Endodermal cell (in vitro differentiated cells): ENCODE measurements around the gene SLC7A14. TPM values are rescaled to one million over a fixed set of nuclear protein-coding genes. Genes with fewer than 3 reads are reported as not detected.

Experiments used
- DNase-seq: peaks from one replicate; pipeline ENCODE4 v3.0.0-alpha.2; 2017
- H3K27ac ChIP-seq: 2 replicates; pipeline ENCODE4 v1.5.1; 2013; ENCODE audit warnings: mild to moderate bottlenecking, low read depth, low read length, moderate library complexity
- H3K27me3 ChIP-seq: 2 replicates; pipeline ENCODE4 v1.6.1; 2013; ENCODE audit warnings: mild to moderate bottlenecking, low read length, moderate library complexity; ENCODE audit not compliant: insufficient read depth, control insufficient read depth, poor library complexity, severe bottlenecking
- H3K36me3 ChIP-seq: 2 replicates; pipeline ENCODE4 v1.7.0; 2013; ENCODE audit warnings: mild to moderate bottlenecking, low read length, moderate library complexity; ENCODE audit not compliant: control insufficient read depth, insufficient read depth
- H3K4me1 ChIP-seq: one replicate; pipeline ENCODE4 v1.7.0; 2013; ENCODE audit warnings: low read length; ENCODE audit not compliant: control insufficient read depth, insufficient read depth
- H3K4me3 ChIP-seq: 2 replicates; pipeline ENCODE4 v1.5.1; 2013; ENCODE audit warnings: mild to moderate bottlenecking, low read length, moderate library complexity
- H3K9ac ChIP-seq: 2 replicates; pipeline ENCODE4 v1.6.1; 2013; ENCODE audit warnings: mild to moderate bottlenecking, low read length, moderate library complexity; ENCODE audit not compliant: poor library complexity, severe bottlenecking; ENCODE audit errors: extremely low read depth
- H3K9me3 ChIP-seq: 2 replicates; pipeline ENCODE4 v1.6.1; 2013; ENCODE audit warnings: mild to moderate bottlenecking, low read length, moderate library complexity; ENCODE audit not compliant: control insufficient read depth
- H3K27ac Mint-ChIP-seq: 2 replicates; pipeline ENCODE4 v1.8.0; 2020; ENCODE audit warnings: mixed read lengths
- H3K27me3 Mint-ChIP-seq: 2 replicates; pipeline ENCODE4 v1.8.0; 2021; ENCODE audit warnings: mild to moderate bottlenecking, mixed read lengths; ENCODE audit not compliant: insufficient read depth
- H3K36me3 Mint-ChIP-seq: 2 replicates; pipeline ENCODE4 v1.8.0; 2020; ENCODE audit warnings: low read depth, mixed read lengths
- H3K4me1 Mint-ChIP-seq: 2 replicates; pipeline ENCODE4 v1.8.0; 2020; ENCODE audit warnings: mixed read lengths
- H3K4me3 Mint-ChIP-seq: 2 replicates; pipeline ENCODE4 v1.8.0; 2020; ENCODE audit warnings: mild to moderate bottlenecking, moderate library complexity, mixed read lengths
- H3K9me3 Mint-ChIP-seq: 2 replicates; pipeline ENCODE4 v1.8.0; 2020; ENCODE audit warnings: mild to moderate bottlenecking, mixed read lengths
- CTCF ChIP-seq: fragments of 200-600 bp; sonication (generic); conservative IDR thresholded peaks from 2 replicates; pipeline ENCODE4 v1.5.0; 2021; ENCODE audit warnings: antibody characterized with exemption, mild to moderate bottlenecking
- WGBS, 2 experiments: methylation state at CpG; one replicate each; pipeline versions ENCODE4 v1.1.5 to v1.1.7; 2013; ENCODE audit warnings: missing lambda C conversion rate in 2 of 2, mixed read lengths in 1 of 2; ENCODE audit not compliant: insufficient coverage in 1 of 2, insufficient read length in 1 of 2; 5-methylcytosine and 5-hydroxymethylcytosine counted together
- total RNA-seq, 2 donors: library from RNA; stranded (reverse); fragmentation: NEBNext Ultra II Directional in 1 of 2; extraction: Animal tissue kit (Norgen Biotek cat#: 25700) in 1 of 2; gene quantifications; 2 replicates in 1 of 2; 3 replicates in 1 of 2; pipeline ENCODE4 v1.2.1, GENCODE V29; 2021

The SLC7A14 gene
- total RNA-seq, 2 donors from 2014 or later: 0.29 to 0.42 TPM

- H3K4me1 ChIP-seq: no peaks in the 10 kb centered on the region
- no peak overlapping the region for H3K27ac Mint-ChIP-seq
- no peak overlapping the region for H3K27ac ChIP-seq
- no peaks in the 10 kb centered on the region for H3K36me3 Mint-ChIP-seq
- H3K9me3 Mint-ChIP-seq: peaks cover 8% of the 10 kb centered on the region
- H3K4me3 Mint-ChIP-seq: no peak overlapping the region
- no peaks in the 10 kb centered on the region for H3K4me1 Mint-ChIP-seq
- DNase-seq: no peak
- no peaks in the 10 kb centered on the region for H3K27me3 Mint-ChIP-seq
- peaks cover 6% of the 10 kb centered on the region for H3K27me3 ChIP-seq
- H3K9ac ChIP-seq: no peak overlapping the region
- whole genome bisulfite sequencing, 2 experiments: 92 to 93% methylated on average over 3 to 7 of the region's 7 CpGs
- H3K4me3 ChIP-seq: no peak overlapping the region
- H3K9me3 ChIP-seq: no peaks in the 10 kb centered on the region
- TF ChIP-seq CTCF: no peak
- H3K36me3 ChIP-seq: no peaks in the 10 kb centered on the region
Observed at GRCh38 chr3:170563712-170564423, 22.0 kb downstream of the SLC7A14 start.

GRCh38 chr3:170562080-170562479, 23.8 kb downstream of the SLC7A14 start:
- no peaks in the 10 kb centered on the region for H3K4me1 Mint-ChIP-seq
- H3K4me3 Mint-ChIP-seq: no peak overlapping the region
- Histone ChIP-seq H3K27ac (no peak overlapping the region), H3K9ac (no peak overlapping the region), H3K4me1 (no peaks in the 10 kb centered on the region), H3K27me3 (peaks cover 6% of the 10 kb centered on the region), H3K36me3 (no peaks in the 10 kb centered on the region), H3K4me3 (no peak overlapping the region), H3K9me3 (no peaks in the 10 kb centered on the region)
- no peaks in the 10 kb centered on the region for H3K27me3 Mint-ChIP-seq
- no peaks in the 10 kb centered on the region for H3K36me3 Mint-ChIP-seq
- DNase-seq: no peak
- 93% methylated on average over 1 of the region's 1 CpG; no CpG with 5 or more reads in 1 of the 2 experiments for WGBS, 2 experiments
- peaks cover 4% of the 10 kb centered on the region for H3K9me3 Mint-ChIP-seq
- TF ChIP-seq CTCF: no peak
- no peak overlapping the region for H3K27ac Mint-ChIP-seq

DNA sequence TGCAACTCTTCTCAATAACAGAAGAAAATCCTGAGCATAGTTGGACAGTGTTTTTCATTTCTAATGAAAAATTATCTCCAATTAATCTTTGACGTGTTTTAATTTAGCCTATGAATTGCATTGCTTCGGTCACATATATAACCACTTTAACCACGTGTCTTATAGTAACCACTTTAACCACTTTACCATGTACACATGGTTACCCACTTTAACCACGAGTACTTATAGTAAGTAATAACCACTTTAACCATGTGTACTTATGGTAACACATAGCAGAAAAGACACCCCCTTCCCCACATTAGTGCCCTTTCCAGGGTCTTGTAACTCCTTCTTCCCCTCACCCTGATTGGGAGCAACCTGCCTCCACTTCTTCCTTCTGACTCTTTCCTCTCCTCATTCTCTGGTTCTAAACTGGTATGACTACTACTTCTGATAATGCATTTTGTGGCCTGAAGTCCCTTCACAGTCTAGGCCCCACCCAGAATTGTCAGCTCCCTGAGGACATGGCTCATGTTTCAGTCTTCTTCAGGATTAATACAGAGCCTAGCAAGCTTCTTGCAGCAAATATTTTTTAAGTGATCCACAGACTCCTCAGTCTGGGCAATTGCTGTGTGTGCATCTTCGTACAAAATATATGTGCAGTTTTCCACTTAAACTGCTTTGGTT, 25.0 kb downstream of the SLC7A14 start:
- no peaks in the 10 kb centered on the region for H3K4me1 Mint-ChIP-seq
- H3K27ac Mint-ChIP-seq: no peak overlapping the region
- TF ChIP-seq CTCF: no peak
- Histone ChIP-seq H3K9ac (no peak overlapping the region), H3K36me3 (no peaks in the 10 kb centered on the region), H3K4me1 (no peaks in the 10 kb centered on the region), H3K27ac (no peak overlapping the region), H3K27me3 (peaks cover 6% of the 10 kb centered on the region), H3K9me3 (no peaks in the 10 kb centered on the region), H3K4me3 (no peak overlapping the region)
- H3K4me3 Mint-ChIP-seq: no peak overlapping the region
- no peak for DNase-seq
- 95 to 100% methylated on average over 5 of the region's 5 CpGs for WGBS, 2 experiments
- H3K36me3 Mint-ChIP-seq: no peaks in the 10 kb centered on the region
- H3K27me3 Mint-ChIP-seq: no peaks in the 10 kb centered on the region
- no peaks in the 10 kb centered on the region for H3K9me3 Mint-ChIP-seq
